ENCODE results near the gene CFAP100. TPM values are rescaled to one million over a fixed set of nuclear protein-coding genes. Genes with fewer than 3 reads are reported as not detected.

CFAP100 gene
- total RNA-seq, 1 experiment from 2014 or later, result not detected

DNA sequence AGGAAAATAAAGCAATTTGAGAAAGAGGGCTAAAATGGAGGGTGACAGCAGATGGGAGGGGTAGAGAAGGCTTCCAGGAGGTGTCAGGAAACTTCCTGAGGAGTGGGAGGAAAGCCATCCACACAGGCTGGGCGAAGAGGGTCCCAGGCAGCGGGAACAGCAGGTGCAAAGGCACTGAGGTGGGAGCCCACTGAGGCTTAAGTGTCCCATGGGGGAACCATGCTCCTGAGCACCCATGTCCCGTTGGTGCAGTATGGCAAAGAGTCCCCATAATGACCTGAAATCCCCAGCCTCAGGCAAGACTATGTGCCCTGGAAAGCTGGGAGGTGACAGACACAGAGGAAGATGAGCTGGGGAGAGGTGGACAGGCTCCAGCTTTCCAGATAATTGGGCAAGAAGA lies 30.0 kb downstream of the CFAP100 start:
- ChIA-PET POLR2A (no interaction called here), CTCF (no interaction called here)
- peaks cover 21% of the 10 kb centered on the region for H3K9me3 Mint-ChIP-seq (ENCODE audit: unreplicated experiment)
- intact Hi-C loops (cut with micrococcal nuclease; ENCODE audit: unreplicated experiment), result no loop called here
- no peaks in the 10 kb centered on the region for H3K36me3 Mint-ChIP-seq (ENCODE audit: insufficient read depth, unreplicated experiment)
- H3K27me3 ChIP-seq (replicated peaks; ENCODE audit: control insufficient read depth, insufficient read depth, low read length), result no peaks in the 10 kb centered on the region
- no peaks in the 10 kb centered on the region for H3K27me3 Mint-ChIP-seq (ENCODE audit: insufficient read depth, unreplicated experiment)
- TF ChIP-seq, protein P1, sequence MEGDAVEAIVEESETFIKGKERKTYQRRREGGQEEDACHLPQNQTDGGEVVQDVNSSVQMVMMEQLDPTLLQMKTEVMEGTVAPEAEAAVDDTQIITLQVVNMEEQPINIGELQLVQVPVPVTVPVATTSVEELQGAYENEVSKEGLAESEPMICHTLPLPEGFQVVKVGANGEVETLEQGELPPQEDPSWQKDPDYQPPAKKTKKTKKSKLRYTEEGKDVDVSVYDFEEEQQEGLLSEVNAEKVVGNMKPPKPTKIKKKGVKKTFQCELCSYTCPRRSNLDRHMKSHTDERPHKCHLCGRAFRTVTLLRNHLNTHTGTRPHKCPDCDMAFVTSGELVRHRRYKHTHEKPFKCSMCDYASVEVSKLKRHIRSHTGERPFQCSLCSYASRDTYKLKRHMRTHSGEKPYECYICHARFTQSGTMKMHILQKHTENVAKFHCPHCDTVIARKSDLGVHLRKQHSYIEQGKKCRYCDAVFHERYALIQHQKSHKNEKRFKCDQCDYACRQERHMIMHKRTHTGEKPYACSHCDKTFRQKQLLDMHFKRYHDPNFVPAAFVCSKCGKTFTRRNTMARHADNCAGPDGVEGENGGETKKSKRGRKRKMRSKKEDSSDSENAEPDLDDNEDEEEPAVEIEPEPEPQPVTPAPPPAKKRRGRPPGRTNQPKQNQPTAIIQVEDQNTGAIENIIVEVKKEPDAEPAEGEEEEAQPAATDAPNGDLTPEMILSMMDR (IDR thresholded peaks at IDR 0.05; ENCODE audit: insufficient read depth in 1 of 2, low read depth in 1 of 2, low read length in 1 of 2, severe bottlenecking in 1 of 2, unreplicated experiment in 1 of 2), result no peak
- no peak overlapping the region for H3K4me3 ChIP-seq (ENCODE audit: low read depth, low read length)
- no peak overlapping the region for H3K4me3 Mint-ChIP-seq (ENCODE audit: unreplicated experiment)
- DNase-seq, result no peak
- no peak overlapping the region for H3K27ac Mint-ChIP-seq (ENCODE audit: unreplicated experiment)
- H3K4me1 ChIP-seq, result 0 out of 2 replicates have a peak, but pooled peaks cover 4% of the 10 kb centered on the region
- peaks cover 13% of the 10 kb centered on the region for H3K9me3 ChIP-seq
- no peaks in the 10 kb centered on the region for H3K4me1 Mint-ChIP-seq (ENCODE audit: low read depth, unreplicated experiment)
- no peaks in the 10 kb centered on the region for H3K36me3 ChIP-seq (ENCODE audit: control insufficient read depth, insufficient read depth, low read length)
- no TSS peak for BruUV-seq (replicated peaks)

DNA sequence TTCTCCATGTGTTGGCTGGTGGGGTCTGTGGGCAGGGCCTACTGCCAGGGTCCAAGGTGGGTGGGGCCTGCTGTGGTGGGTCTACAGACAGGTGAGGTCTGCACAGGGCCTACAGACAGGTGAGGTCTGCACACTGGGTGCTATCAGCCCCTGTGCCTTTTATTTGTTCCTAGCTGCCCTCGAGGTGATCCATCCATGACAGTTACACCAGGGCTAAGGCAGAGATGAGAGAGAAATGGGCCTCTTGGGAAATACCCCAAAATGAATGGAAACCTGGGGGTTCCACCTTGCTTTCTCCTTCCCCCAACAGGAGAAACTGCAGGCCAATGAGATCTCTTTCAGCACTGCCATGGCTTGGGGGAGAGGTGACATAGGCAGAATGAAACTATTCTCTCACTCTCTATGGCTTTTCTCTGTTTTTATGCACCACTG lies 36.4 kb downstream of the CFAP100 start:
- TF ChIP-seq, protein P1 (IDR thresholded peaks at IDR 0.05; ENCODE audit: insufficient read depth in 1 of 2, low read depth in 1 of 2, low read length in 1 of 2, severe bottlenecking in 1 of 2, unreplicated experiment in 1 of 2), result no peak
- no peak for DNase-seq
- Histone ChIP-seq H3K4me1 (no peaks in the 10 kb centered on the region), H3K4me3 (ENCODE audit: low read depth, low read length) (no peak overlapping the region), H3K27me3 (replicated peaks; ENCODE audit: control insufficient read depth, insufficient read depth, low read length) (no peaks in the 10 kb centered on the region), H3K9me3 (peaks cover 6% of the 10 kb centered on the region), H3K36me3 (ENCODE audit: control insufficient read depth, insufficient read depth, low read length) (no peaks in the 10 kb centered on the region)
- BruUV-seq (replicated peaks), result no TSS peak
- H3K36me3 Mint-ChIP-seq (ENCODE audit: insufficient read depth, unreplicated experiment), result peaks cover 4% of the 10 kb centered on the region
- H3K27me3 Mint-ChIP-seq (ENCODE audit: insufficient read depth, unreplicated experiment), result no peaks in the 10 kb centered on the region
- peaks cover 6% of the 10 kb centered on the region for H3K4me1 Mint-ChIP-seq (ENCODE audit: low read depth, unreplicated experiment)
- H3K9me3 Mint-ChIP-seq (ENCODE audit: unreplicated experiment), result peaks cover 13% of the 10 kb centered on the region
- H3K4me3 Mint-ChIP-seq (ENCODE audit: unreplicated experiment), result no peak overlapping the region
- intact Hi-C loops (cut with micrococcal nuclease; ENCODE audit: unreplicated experiment), result no loop called here
- ChIA-PET CTCF (no interaction called here), POLR2A (no interaction called here)
- H3K27ac Mint-ChIP-seq (ENCODE audit: unreplicated experiment), result no peak overlapping the region

DNA sequence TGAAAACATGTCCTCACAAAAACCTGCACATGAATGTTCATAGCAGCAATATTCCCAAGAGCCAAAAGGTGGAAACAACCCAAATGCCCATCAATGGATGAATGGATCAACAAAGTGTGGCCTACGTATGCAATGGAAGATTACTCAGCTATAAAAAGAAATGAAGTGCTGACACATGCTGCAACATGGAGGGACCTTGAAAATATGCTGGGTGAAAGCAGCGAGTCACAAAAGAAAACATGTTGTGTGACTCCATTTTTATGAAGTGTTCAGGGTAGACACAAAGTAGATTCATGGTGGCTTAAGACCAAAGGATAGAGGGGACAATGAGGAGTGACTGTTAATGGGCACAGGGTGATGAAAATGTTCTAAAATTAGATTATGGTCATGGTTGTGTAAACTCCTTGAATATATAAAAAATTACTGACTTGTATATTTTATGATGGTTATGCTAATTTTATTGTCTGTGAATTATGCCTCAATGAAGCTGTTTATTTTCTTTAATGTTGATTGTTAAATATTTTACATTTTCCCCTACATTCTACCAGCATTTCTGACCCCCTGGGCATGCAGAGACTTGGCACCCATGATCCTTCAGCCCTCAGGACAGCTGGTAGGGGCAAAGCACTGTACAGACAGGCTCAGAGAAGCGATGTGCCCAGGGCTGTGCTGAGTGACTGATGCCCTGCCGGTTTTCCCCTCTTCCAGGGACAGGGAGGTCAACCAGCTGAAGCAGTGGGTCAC lies 37.8 kb downstream of the CFAP100 start:
- TF ChIP-seq, protein P1 (IDR thresholded peaks at IDR 0.05; ENCODE audit: insufficient read depth in 1 of 2, low read depth in 1 of 2, low read length in 1 of 2, severe bottlenecking in 1 of 2, unreplicated experiment in 1 of 2), result no peak
- no peak overlapping the region for H3K4me3 ChIP-seq (ENCODE audit: low read depth, low read length)
- H3K4me3 Mint-ChIP-seq (ENCODE audit: unreplicated experiment), result no peak overlapping the region
- H3K9me3 ChIP-seq, result no peaks in the 10 kb centered on the region
- POLR2A ChIA-PET, result no interaction called here
- no peaks in the 10 kb centered on the region for H3K27me3 ChIP-seq (replicated peaks; ENCODE audit: control insufficient read depth, insufficient read depth, low read length)
- no peaks in the 10 kb centered on the region for H3K27me3 Mint-ChIP-seq (ENCODE audit: insufficient read depth, unreplicated experiment)
- H3K27ac Mint-ChIP-seq (ENCODE audit: unreplicated experiment), result no peak overlapping the region
- peaks cover 2% of the 10 kb centered on the region for H3K9me3 Mint-ChIP-seq (ENCODE audit: unreplicated experiment)
- BruUV-seq (replicated peaks), result no TSS peak
- intact Hi-C loops (cut with micrococcal nuclease; ENCODE audit: unreplicated experiment), result no loop called here
- peaks cover 9% of the 10 kb centered on the region for H3K36me3 Mint-ChIP-seq (ENCODE audit: insufficient read depth, unreplicated experiment)
- CTCF ChIA-PET, result no interaction called here
- no peak for DNase-seq
- peaks cover 6% of the 10 kb centered on the region for H3K4me1 Mint-ChIP-seq (ENCODE audit: low read depth, unreplicated experiment)
- H3K36me3 ChIP-seq (ENCODE audit: control insufficient read depth, insufficient read depth, low read length), result no peaks in the 10 kb centered on the region
- no peaks in the 10 kb centered on the region for H3K4me1 ChIP-seq

All from Caco-2 (cell line).